K562 (cell line): Measurements from ENCODE around the gene GET4. TPM values are rescaled to one million over a fixed set of nuclear protein-coding genes. Genes with fewer than 3 reads are reported as not detected.
A peak's percentile ranks its signal among the peaks of the same experiment; 100 is the strongest.

Experiments used
- CREM ChIP-seq: IDR thresholded peaks from 2 replicates; pipeline ENCODE4 v1.6.1; 2014; ENCODE audit warnings: antibody characterized with exemption, low read depth
- ESRRA ChIP-seq: fragments of 450-650 bp; IDR thresholded peaks from 2 replicates; pipeline ENCODE4 v1.6.1; 2014; ENCODE audit warnings: low read depth, mild to moderate bottlenecking, moderate library complexity, borderline replicate concordance
- GATAD2A ChIP-seq: fragments of 450-650 bp; IDR thresholded peaks from 2 replicates; pipeline ENCODE4 v1.6.1; 2017
- NELFE ChIP-seq: IDR thresholded peaks from 2 replicates; pipeline ENCODE4 v1.6.1; 2011; ENCODE audit warnings: mild to moderate bottlenecking; ENCODE audit not compliant: insufficient read depth, insufficient read length
- NFE2 ChIP-seq: IDR thresholded peaks from 2 replicates; pipeline ENCODE4 v1.6.1; 2014; ENCODE audit warnings: antibody characterized with exemption, low read depth
- NFIC ChIP-seq: fragments of 450-650 bp; IDR thresholded peaks from 2 replicates; pipeline ENCODE4 v1.6.1; 2017; ENCODE audit warnings: mild to moderate bottlenecking, inconsistent platforms
- POLR2G ChIP-seq: fragments of 200-400 bp; formaldehyde crosslinking; IDR thresholded peaks from 2 replicates; pipeline ENCODE4 v1.6.1; 2017; ENCODE audit warnings: low read depth, mild to moderate bottlenecking, antibody characterized with exemption, low read length, moderate library complexity
- SREBF1 ChIP-seq: fragments of 150-350 bp; IDR thresholded peaks from 2 replicates; pipeline ENCODE4 v1.6.1; 2014; ENCODE audit warnings: antibody characterized with exemption, low read depth, low read length, borderline replicate concordance
- TCF7L2 ChIP-seq: fragments of 150-350 bp; IDR thresholded peaks from 2 replicates; pipeline ENCODE4 v1.6.1; 2016; ENCODE audit warnings: low read depth, mild to moderate bottlenecking, low read length, moderate library complexity
- TCFL5 ChIP-seq: fragments of 250-450 bp; sonication (Bioruptor Pico); conservative IDR thresholded peaks from 2 replicates; pipeline ENCODE4 v1.6.1; 2021; ENCODE audit warnings: mild to moderate bottlenecking, moderate library complexity, matching md5 sums
- XRCC4 ChIP-seq: IDR thresholded peaks from one replicate; pipeline ENCODE4 v1.6.1; 2011; ENCODE audit not compliant: insufficient read depth, insufficient read length; ENCODE audit errors: extremely low read depth
- ZBTB17 ChIP-seq: fragments of 450-650 bp; formaldehyde crosslinking; IDR thresholded peaks from 2 replicates; pipeline ENCODE4 v1.4.0; 2020; ENCODE audit warnings: mild to moderate bottlenecking
- ZNF175 ChIP-seq: fragments of 200-800 bp; sonication (Bioruptor generic); IDR thresholded peaks from 2 replicates; pipeline ENCODE4 v1.6.1; 2016; ENCODE audit warnings: low read depth, mild to moderate bottlenecking, missing genetic modification characterization, missing compliant biosample characterization
- ZNF239 ChIP-seq: fragments of 250-450 bp; sonication (Bioruptor Pico); IDR thresholded peaks from 2 replicates; pipeline ENCODE4 v1.4.0; 2020; ENCODE audit warnings: mild to moderate bottlenecking
- ZNF324 ChIP-seq: fragments of 250-450 bp; sonication (Bioruptor Pico); IDR thresholded peaks from 2 replicates; pipeline ENCODE4 v1.4.0; 2020; ENCODE audit warnings: mild to moderate bottlenecking
- ZNF699 ChIP-seq: fragments of 250-450 bp; sonication (Bioruptor Pico); IDR thresholded peaks from 2 replicates; pipeline ENCODE4 v1.8.0; 2021; ENCODE audit warnings: mild to moderate bottlenecking, moderate library complexity; ENCODE audit not compliant: insufficient replicate concordance
- ZNF707 ChIP-seq: fragments of 250-450 bp; sonication (Bioruptor Pico); conservative IDR thresholded peaks from 2 replicates; pipeline ENCODE4 v1.8.0; 2022; ENCODE audit warnings: inconsistent platforms, mild to moderate bottlenecking, moderate library complexity
- polyA plus RNA-seq, 8 experiments: library from polyadenylated mRNA; depleted of rRNA in 4 of 8; stranded (reverse) in 5 of 8; unstranded in 3 of 8; fragments of >200 nt; fragmentation: Nextera tagmentation in 2 of 8; fragmentation: Illumina TruSeq in 1 of 8; extraction: Ambion mirVana in 2 of 8; extraction: Trizol in 1 of 8; gene quantifications; 2 replicates each; pipeline versions ENCODE4 v1.2.1 to v1.2.3, GENCODE V29; 2011 to 2014; ENCODE audit warnings: inconsistent platforms in 1 of 8, missing spikeins in 1 of 8
- total RNA-seq, 7 experiments: library from RNA; depleted of rRNA in 6 of 7; stranded (reverse); fragments of >200 nt in 6 of 7; fragmentation: Illumina TruSeq in 2 of 7; extraction: Trizol in 2 of 7; gene quantifications; 2 replicates each; pipeline versions ENCODE4 v1.2.1 to v1.2.3, GENCODE V29; 2011 to 2021; ENCODE audit warnings: low replicate concordance in 1 of 7
- TF ChIP-seq, protein P1 (sequence below), 2 experiments: IDR thresholded peaks; 2 replicates each; pipeline ENCODE4 v1.6.1; 2011; ENCODE audit warnings: borderline replicate concordance in 1 of 2, control low read depth in 1 of 2, low read depth in 1 of 2, low read length in 1 of 2, mild to moderate bottlenecking in 1 of 2, mixed read lengths in 1 of 2, moderate library complexity in 1 of 2; ENCODE audit not compliant: insufficient read depth in 1 of 2, insufficient read length in 1 of 2, poor library complexity in 1 of 2, severe bottlenecking in 1 of 2; ENCODE audit errors: extremely low read depth in 1 of 2
- TF ChIP-seq, protein P2 (sequence below): fragments of 450-650 bp; IDR thresholded peaks from 2 replicates; pipeline ENCODE4 v1.6.1; 2017; ENCODE audit warnings: mild to moderate bottlenecking, moderate library complexity
- TF ChIP-seq, protein P3 (sequence below), 2 experiments: fragments of 450-650 bp in 1 of 2; sonication (generic) in 1 of 2; formaldehyde crosslinking; conservative IDR thresholded peaks; 2 replicates each; pipeline versions ENCODE4 v1.4.0 to v1.8.1; 2020 to 2022; ENCODE audit warnings: mild to moderate bottlenecking in 1 of 2, missing genetic modification reagents in 1 of 2
- TF ChIP-seq, protein P4 (sequence below): fragments of 450-650 bp; IDR thresholded peaks from 2 replicates; pipeline ENCODE4 v1.6.1; 2018; ENCODE audit warnings: mild to moderate bottlenecking, low read depth; ENCODE audit not compliant: partially characterized antibody
- TF ChIP-seq, protein P5 (sequence below): sonication (generic); formaldehyde crosslinking; IDR thresholded peaks from 2 replicates; pipeline ENCODE4 v1.8.0; 2022; ENCODE audit warnings: mild to moderate bottlenecking, missing genetic modification reagents

Gene GET4
- total and polyA plus RNA-seq, 9 of the 15 experiments (the other 6 are each of a cell fraction or from before 2014, with no cell fraction given), result 0.99 to 122 (median 40.4) TPM

DNA sequence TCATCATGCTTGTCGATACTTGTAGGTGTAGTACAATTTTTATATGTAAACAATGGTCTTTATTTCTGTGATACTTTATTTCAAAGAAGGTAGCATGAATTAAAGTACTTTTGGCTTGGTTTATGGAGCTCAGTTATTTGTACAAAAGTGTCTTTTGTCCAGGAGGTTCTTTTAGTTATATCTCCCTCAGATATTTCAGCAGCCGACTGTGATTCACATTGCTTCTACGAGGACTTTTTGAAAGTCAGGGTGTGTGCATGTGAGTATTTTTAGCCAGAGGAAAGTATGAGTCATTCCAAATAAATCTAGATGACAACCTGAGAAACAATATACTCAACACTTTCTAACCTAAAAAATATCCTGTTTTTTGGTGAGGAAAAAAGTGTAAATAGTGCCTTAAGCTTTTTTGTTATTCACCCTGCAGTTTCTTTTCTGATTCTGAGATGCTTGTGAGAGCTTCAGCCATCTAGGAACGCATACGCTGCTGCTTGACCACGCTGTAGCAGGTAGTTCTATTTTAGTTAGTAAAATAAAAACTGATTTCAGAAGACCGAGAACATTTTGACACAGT, 44.7 kb upstream of the GET4 start (continued):
- TF ChIP-seq, protein P1, sequence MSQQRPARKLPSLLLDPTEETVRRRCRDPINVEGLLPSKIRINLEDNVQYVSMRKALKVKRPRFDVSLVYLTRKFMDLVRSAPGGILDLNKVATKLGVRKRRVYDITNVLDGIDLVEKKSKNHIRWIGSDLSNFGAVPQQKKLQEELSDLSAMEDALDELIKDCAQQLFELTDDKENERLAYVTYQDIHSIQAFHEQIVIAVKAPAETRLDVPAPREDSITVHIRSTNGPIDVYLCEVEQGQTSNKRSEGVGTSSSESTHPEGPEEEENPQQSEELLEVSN (IDR thresholded peaks at IDR 0.05; ENCODE audit: borderline replicate concordance in 1 of 2, extremely low read depth in 1 of 2, insufficient read depth in 1 of 2, insufficient read length in 1 of 2, low read depth in 1 of 2, low read length in 1 of 2, poor library complexity in 1 of 2, severe bottlenecking in 1 of 2), result no peak
- TF ChIP-seq XRCC4 (no peak), ZBTB17 (no peak), ZNF324 (no peak), GATAD2A (no peak), NELFE (no peak), TCFL5 (CRISPR knock-in tag) (no peak), NFIC (no peak), CREM (no peak), ZNF699 (no peak), ZNF175 (CRISPR knock-in tag) (peak; percentile 29; the same call in 1 of the 2 replicates), NFE2 (peak; percentile 54; the same call in 1 of the 2 replicates), ZNF239 (CRISPR knock-in tag) (no peak), SREBF1 (no peak), TCF7L2 (no peak), POLR2G (no peak), ESRRA (no peak), ZNF707 (CRISPR knock-in tag) (no peak)
- TF ChIP-seq, protein P2, sequence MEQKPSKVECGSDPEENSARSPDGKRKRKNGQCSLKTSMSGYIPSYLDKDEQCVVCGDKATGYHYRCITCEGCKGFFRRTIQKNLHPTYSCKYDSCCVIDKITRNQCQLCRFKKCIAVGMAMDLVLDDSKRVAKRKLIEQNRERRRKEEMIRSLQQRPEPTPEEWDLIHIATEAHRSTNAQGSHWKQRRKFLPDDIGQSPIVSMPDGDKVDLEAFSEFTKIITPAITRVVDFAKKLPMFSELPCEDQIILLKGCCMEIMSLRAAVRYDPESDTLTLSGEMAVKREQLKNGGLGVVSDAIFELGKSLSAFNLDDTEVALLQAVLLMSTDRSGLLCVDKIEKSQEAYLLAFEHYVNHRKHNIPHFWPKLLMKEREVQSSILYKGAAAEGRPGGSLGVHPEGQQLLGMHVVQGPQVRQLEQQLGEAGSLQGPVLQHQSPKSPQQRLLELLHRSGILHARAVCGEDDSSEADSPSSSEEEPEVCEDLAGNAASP, result no peak
- TF ChIP-seq, protein P3, sequence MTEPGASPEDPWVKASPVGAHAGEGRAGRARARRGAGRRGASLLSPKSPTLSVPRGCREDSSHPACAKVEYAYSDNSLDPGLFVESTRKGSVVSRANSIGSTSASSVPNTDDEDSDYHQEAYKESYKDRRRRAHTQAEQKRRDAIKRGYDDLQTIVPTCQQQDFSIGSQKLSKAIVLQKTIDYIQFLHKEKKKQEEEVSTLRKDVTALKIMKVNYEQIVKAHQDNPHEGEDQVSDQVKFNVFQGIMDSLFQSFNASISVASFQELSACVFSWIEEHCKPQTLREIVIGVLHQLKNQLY (CRISPR knock-in tag; conservative IDR thresholded peaks at IDR 0.05), result no peak
- TF ChIP-seq, protein P4, sequence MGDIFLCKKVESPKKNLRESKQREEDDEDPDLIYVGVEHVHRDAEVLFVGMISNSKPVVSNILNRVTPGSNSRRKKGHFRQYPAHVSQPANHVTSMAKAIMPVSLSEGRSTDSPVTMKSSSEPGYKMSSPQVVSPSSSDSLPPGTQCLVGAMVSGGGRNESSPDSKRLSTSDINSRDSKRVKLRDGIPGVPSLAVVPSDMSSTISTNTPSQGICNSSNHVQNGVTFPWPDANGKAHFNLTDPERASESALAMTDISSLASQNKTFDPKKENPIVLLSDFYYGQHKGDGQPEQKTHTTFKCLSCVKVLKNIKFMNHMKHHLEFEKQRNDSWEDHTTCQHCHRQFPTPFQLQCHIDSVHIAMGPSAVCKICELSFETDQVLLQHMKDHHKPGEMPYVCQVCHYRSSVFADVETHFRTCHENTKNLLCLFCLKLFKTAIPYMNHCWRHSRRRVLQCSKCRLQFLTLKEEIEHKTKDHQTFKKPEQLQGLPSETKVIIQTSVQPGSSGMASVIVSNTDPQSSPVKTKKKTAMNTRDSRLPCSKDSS, result no peak
- TF ChIP-seq, protein P5, sequence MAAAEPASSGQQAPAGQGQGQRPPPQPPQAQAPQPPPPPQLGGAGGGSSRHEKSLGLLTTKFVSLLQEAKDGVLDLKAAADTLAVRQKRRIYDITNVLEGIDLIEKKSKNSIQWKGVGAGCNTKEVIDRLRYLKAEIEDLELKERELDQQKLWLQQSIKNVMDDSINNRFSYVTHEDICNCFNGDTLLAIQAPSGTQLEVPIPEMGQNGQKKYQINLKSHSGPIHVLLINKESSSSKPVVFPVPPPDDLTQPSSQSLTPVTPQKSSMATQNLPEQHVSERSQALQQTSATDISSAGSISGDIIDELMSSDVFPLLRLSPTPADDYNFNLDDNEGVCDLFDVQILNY (CRISPR knock-in tag), result no peak
